HG03565 (cell line): ENCODE results near the gene PPFIBP1.
A peak's percentile ranks its signal among the peaks of the same experiment; 100 is the strongest.

Experiments used
- ATAC-seq: cut with Tn5 transposase; IDR thresholded peaks from one replicate; pipeline ENCODE4 v1.9.1; 2021; ENCODE audit warnings: mild to moderate bottlenecking, moderate library complexity; ENCODE audit not compliant: unreplicated experiment

The PPFIBP1 gene

DNA sequence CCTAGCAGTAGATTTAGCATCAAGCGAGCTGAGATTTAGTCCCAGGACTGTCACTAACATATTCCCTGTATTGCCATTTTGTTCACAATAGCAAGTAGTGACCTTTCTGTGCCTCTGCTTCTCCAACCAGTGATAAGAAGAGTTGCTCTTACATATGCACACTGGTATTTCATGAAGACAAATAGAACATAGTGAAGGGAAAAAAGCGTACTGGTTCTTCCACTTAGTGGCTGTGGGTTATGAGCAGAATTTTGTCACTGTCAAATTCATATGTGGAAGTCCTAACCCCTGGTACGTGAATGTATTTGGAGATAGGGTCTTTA lies 12.3 kb upstream of the PPFIBP1 start:
- ATAC-seq, result no peak

DNA sequence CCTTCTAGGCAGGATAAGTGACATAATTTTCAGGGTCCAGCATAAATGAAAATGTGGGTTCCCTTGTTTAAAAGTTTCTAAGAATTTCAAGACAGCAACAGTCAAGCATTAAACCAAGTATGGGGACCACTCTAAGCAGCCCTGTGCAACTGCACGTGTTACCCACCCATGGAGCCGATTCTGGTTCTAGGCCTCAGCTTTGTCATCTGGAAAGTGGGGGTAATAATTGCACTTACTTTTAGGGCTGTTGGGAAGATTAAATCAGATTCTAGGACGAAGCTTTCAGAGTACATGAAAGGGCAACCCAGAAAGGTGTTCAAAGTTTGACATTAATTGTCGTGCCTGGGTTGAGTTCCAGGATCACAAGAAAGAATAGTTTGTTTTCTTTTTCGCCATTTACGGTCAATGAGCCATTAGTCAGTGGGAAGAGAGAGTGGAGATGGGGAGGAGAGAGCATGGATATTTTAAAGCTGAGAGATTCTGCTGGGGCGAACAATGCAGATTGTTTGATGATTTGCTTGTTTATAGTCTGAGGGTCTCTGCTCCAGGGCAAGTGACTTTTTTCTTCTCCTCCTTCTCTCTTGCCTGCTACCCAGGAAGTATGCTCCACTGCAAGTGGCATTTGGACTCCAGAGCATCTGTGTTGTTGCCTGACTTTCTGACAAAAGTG lies 10.7 kb upstream of the PPFIBP1 start:
- ATAC-seq, result no peak

- no peak for ATAC-seq
Observed at GRCh38 chr12:27515671-27516070, 8.3 kb upstream of the PPFIBP1 start.

DNA sequence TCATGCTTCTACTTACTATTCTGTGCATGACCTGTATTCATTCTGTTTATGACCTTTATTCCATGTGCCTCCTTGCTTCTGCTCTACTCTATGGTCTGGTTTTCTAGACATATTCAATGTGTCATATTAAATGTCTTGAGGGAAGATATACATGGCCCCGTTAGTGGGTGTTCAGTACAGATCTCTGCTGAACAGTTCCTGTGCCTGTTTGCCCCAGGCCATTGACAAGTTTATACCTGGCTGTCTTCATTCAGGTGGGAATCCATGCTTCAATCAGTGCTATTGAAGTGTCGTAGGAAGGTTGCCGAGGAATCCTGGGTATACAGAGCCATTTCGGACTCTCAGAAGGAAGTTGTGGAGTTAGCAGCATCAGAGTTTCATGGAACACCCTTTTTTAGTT lies 7.4 kb upstream of the PPFIBP1 start:
- ATAC-seq, result no peak

DNA sequence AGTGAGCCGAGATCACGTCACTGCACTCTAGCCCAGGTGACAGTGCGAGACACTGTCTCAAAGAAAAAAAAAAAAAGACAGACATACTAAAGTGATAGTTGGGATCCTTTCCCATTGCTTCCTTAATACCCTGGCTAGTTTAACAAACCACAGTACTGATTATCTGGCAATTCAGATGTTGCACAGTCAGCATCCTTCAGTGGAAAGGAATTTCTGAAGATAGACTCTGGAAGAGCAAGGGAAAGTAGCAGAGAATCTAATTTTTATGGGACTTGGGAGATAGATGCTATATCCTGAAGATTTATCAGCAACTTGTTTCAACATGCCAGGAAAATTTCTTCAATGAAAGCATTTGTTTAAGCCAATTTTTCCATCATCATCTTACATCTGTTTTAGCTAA lies 6.5 kb upstream of the PPFIBP1 start:
- no peak for ATAC-seq

DNA sequence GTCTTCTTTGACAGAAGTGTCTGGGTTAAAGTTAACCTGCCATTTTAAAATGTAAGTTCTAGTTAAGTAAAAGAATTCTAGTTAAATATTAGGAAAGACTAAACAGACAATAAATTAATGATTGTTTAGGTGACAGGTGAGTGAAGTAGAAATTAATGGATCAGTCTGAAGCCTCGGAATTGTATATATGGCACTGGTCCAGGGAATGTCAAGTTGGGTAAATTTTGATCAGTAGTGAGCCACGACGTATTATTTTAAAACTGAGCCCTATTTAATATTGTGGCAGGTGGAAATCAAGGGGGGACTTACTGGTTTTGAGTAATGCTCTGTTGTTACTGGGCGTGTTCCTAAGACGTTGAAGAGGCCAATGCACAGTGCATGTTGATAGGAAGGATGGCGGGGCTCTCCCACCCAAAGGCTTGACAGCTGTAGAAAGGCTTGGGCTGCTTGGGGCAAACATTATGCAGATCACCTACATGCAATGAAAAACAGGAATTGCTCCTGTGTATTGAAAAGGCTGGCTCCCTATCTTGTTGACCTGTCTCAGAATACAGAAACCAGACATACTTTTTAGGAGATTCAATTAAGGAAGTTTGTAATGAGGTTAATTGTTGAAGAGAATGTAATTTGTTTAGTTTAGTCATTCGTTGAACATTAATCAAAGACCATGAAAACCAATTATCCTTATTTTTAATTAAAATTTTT lies 5.9 kb upstream of the PPFIBP1 start:
- ATAC-seq, result no peak

DNA sequence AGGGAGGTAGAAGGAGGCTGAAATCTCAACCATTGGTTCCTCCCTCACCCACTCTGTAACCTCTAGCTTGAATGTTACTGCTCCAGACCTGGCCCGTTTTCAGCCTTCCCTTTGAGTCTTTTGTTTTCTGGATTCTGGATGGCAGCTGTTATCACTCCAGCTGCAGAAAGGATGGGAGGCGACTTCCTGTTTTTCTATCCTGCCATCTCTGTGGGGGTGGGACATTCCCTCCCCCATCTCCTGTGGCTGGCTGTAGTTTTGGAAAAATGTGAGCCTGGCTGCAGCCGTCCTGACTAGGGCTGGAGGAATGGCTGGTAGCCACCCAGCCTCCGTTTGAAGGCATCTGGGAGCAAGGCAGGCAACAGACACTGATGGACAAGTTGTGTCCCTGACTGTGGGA lies 2.9 kb upstream of the PPFIBP1 start:
- ATAC-seq, result no peak

GRCh38 chr12:27521981-27522380 lies 2.0 kb upstream of the PPFIBP1 start:
- ATAC-seq, result no peak

GRCh38 chr12:27523305-27523641 lies 733 bp upstream of the PPFIBP1 start:
- peak; percentile 9 for ATAC-seq

DNA sequence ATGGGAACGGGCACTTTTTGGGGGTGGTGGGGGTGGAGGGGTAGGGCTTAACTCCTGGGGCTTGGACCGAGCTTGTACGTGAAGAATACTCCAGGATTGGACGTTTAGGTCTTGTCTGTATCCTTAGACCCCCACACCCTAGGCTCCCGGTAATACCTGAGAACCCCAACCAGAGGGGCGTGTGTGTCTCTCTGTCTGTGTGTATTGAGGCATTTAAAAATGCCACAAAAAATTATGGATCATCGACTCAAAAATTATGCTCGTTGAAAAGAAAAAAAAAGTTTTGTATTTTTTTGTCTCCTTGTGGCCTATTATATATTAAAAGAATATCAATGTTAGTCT lies 459 bp downstream of the PPFIBP1 start:
- ATAC-seq, result no peak

- ATAC-seq, result no peak
Observed at GRCh38 chr12:27524839-27525753, 1.1 kb downstream of the PPFIBP1 start.

- ATAC-seq, result no peak
Observed at GRCh38 chr12:27527512-27527911, 3.5 kb downstream of the PPFIBP1 start.

GRCh38 chr12:27528788-27529187 lies 4.8 kb downstream of the PPFIBP1 start:
- ATAC-seq, result no peak

DNA sequence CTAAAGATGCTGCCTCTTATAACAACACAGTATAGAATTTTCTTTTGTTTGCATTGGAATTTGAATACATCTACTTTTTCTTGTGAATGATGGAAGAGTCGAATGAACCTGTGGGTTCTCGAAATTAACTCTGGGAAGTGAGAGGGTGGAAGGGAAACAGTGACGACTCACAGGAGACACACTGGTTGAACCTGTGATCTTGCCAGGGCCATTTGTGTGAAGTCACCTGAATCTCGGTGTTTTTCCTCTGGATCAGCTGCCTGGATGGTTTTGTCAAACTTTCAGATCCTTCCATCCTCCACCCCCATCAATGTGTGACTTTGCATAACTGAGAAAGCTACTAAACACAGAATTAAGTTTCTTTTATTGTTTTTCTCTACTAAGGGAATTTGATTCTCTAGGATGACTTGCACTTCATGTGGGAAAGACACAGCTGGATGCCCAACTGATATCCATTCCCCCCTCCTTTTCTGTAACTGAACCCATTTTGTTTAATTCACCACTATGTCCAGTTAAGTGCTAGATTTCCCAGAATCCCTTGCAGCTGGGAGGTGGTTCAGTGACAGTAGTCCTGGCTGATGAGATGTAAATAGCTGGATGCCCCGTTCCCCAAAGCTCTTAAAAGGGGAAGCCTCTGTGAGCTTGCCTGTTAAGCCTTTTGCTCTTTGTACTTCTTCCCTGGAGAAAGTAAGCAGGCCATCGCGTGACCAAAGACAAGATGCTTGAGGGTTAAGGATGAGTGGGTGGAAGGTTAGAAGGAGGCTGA lies 6.3 kb downstream of the PPFIBP1 start:
- no peak for ATAC-seq

GRCh38 chr12:27531896-27532295 lies 7.9 kb downstream of the PPFIBP1 start:
- ATAC-seq, result no peak

GRCh38 chr12:27534060-27534764 lies 10.2 kb downstream of the PPFIBP1 start:
- peak; percentile 62 for ATAC-seq

- peak; percentile 12 for ATAC-seq
Observed at GRCh38 chr12:27534765-27535161, 10.8 kb downstream of the PPFIBP1 start.

DNA sequence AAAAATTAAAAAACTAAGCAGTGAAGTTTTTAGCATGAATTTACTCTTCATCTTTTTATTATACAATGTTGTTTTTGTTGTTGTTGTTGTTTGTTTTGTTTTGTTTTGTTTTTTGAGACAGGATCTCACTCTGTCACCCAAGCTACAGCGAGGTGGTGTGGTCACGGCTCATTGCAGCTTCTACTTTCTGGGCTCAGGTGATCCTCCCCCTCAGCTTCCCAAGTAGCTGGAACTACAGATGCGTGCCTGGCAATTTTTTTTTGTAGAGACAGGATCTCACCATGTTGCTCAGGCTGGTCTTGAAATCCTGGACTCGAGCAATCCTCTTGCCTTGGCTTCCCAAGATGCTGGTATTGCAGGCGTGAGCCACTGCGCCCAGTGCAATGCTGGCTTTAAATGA lies 11.3 kb downstream of the PPFIBP1 start:
- ATAC-seq, result no peak

DNA sequence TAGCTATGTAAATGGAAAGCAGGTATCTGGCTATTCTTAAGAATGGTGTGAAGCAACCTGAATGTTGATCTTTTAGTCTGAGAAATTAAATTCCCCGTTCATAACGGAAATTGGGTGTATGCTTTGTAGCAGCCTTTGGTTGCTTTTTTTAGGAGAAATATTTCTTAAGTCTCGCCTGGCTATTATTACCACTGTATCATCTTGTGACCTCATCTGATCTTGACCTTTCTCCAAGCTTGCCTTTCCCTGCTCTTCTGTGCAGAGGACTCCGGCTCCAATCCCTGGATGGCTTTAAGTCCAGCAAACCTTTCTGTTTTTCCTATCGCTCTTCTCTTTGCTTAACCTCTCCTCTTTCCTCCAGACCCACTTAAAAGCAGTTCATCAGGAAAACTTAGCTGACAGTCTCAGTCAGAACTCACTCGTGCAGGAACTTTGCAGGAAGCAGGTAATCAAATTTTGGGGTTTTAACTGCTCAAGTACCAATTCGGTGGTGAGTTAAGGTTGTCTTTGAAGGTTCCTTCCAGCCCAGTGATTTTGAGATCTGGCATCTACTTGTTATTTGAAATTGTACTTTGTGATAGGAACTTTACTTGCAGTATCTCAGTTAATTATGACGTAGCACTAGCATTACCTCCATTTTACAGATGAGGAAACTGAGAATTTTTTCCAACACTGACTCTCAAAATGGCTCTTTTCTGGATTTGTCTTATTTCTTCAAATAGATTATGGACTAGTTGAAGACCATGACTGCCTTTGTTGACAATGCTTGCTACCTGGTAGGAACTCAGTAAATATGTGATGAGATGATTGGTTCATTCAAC lies 14.1 kb downstream of the PPFIBP1 start:
- no peak for ATAC-seq

DNA sequence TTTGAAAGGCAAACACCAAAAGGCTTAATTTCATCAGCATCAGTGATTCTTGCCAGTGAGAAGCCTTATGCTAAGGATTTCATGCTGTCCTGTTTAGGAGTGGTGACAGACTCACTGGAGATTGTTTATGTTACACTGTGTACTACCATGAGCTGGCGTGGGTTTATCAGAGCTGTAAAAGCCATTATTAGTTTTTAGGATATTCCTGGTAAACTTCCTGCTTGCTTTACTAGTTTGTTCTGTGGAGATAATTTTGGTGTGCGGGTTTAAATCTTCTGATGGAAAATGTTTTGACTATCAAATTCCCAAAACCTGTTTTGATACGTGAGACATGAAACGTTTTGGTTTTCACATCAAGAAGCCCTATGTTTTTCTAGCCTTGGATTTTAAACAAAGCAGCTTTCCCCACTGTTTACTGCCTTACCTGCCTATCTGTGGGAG lies 15.2 kb downstream of the PPFIBP1 start:
- no peak for ATAC-seq
